GM19193 (cell line): Measurements from ENCODE around the gene KLHL12.

Source experiments
- POLR2A ChIP-seq: IDR thresholded peaks from 4 replicates; pipeline ENCODE4 v1.6.1; 2011; ENCODE audit not compliant: insufficient read depth, insufficient read length; ENCODE audit errors: extremely low read depth

KLHL12 gene

GRCh38 chr1:202919615-202920014 is 7.4 kb downstream of the KLHL12 start:
- no peak for TF ChIP-seq POLR2A

GRCh38 chr1:202915146-202915545 is 11.9 kb downstream of the KLHL12 start:
- no peak for TF ChIP-seq POLR2A

GRCh38 chr1:202909494-202909893 is 17.5 kb downstream of the KLHL12 start:
- TF ChIP-seq POLR2A: no peak

- TF ChIP-seq POLR2A: no peak
Observed at GRCh38 chr1:202908998-202909397, 18.0 kb downstream of the KLHL12 start.

- TF ChIP-seq POLR2A: no peak
Observed at GRCh38 chr1:202905331-202905730, 21.7 kb downstream of the KLHL12 start.

- no peak for TF ChIP-seq POLR2A
Observed at GRCh38 chr1:202901555-202901954, 25.5 kb downstream of the KLHL12 start.

- no peak for TF ChIP-seq POLR2A
Observed at GRCh38 chr1:202892501-202892900, 34.5 kb downstream of the KLHL12 start.

- TF ChIP-seq POLR2A: no peak
Observed at GRCh38 chr1:202890392-202890791, 36.6 kb downstream of the KLHL12 start.

- TF ChIP-seq POLR2A: peak; percentile 98
Observed at GRCh38 chr1:202888531-202889360, 38.3 kb downstream of the KLHL12 start, which contains the start of gene RABIF. TSS of gene RABIF (minus strand) at chr1:202889149. CDS start at chr1:202889098, 51 bp downstream.

- no peak for TF ChIP-seq POLR2A
Observed at GRCh38 chr1:202888221-202888530, 38.9 kb downstream of the KLHL12 start.

GRCh38 chr1:202880961-202881460 is 46.0 kb downstream of the KLHL12 start:
- no peak for TF ChIP-seq POLR2A

- no peak for TF ChIP-seq POLR2A
Observed at GRCh38 chr1:202880062-202880461, 47.0 kb downstream of the KLHL12 start.

- no peak for TF ChIP-seq POLR2A
Observed at GRCh38 chr1:202879128-202879527, 47.9 kb downstream of the KLHL12 start.

GRCh38 chr1:202873026-202873425 is 54.0 kb downstream of the KLHL12 start:
- TF ChIP-seq POLR2A: no peak

GRCh38 chr1:202871367-202871766 is 55.7 kb downstream of the KLHL12 start:
- TF ChIP-seq POLR2A: no peak
